NT2/D1 (cell line): ENCODE data around the gene FAM47E.

Experiments
- SUZ12 ChIP-seq: IDR thresholded peaks from 2 replicates; pipeline ENCODE4 v1.6.1; 2011; ENCODE audit not compliant: insufficient read length, insufficient read depth; ENCODE audit errors: extremely low read depth
- YY1 ChIP-seq: IDR thresholded peaks from 2 replicates; pipeline ENCODE4 v1.6.1; 2011; ENCODE audit not compliant: insufficient read length, insufficient read depth
- ZNF274 ChIP-seq: IDR thresholded peaks from 2 replicates; pipeline ENCODE4 v1.6.1; 2011; ENCODE audit warnings: mild to moderate bottlenecking, low read depth, low read length

GRCh38 chr4:76208005-76208765, 43.3 kb upstream of the FAM47E start:
- TF ChIP-seq ZNF274 (no peak), SUZ12 (no peak), YY1 (no peak)
